ENCODE measurements around the gene RTP5.

The RTP5 gene

DNA sequence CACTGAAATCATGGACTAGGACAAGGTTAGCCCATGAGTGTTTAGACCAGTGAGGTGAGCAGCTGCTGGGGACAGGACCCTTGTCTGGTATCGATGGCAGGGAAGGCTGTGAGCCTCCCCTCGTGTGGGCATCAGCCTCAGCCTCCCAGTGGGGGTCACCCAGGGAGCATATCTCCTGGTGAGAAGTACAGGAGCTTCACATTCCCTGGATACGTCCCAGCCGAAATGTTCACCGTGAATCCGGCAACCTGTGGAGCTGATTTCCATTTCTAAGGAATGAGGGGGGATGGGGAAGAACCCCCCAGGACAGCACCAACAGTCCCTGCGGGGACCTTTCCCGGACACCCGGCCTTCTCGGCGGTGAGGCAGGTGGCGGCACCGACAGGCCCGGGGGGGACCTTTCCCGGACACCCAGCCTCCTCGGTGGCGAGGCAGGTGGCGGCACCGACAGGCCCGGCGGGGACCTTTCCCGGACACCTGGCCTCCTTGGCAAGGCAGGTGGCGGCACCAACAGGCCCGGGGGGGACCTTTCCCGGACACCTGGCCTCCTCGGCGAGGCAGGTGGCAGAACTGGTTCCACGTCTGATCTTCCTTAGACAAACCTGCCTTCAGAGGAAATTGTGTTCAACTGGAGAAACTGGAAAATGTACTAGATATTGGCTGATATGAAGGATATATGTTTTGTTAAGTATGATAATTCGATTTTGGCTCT, 21.2 kb downstream of the RTP5 start:
- no peak for DNase-seq

DNA sequence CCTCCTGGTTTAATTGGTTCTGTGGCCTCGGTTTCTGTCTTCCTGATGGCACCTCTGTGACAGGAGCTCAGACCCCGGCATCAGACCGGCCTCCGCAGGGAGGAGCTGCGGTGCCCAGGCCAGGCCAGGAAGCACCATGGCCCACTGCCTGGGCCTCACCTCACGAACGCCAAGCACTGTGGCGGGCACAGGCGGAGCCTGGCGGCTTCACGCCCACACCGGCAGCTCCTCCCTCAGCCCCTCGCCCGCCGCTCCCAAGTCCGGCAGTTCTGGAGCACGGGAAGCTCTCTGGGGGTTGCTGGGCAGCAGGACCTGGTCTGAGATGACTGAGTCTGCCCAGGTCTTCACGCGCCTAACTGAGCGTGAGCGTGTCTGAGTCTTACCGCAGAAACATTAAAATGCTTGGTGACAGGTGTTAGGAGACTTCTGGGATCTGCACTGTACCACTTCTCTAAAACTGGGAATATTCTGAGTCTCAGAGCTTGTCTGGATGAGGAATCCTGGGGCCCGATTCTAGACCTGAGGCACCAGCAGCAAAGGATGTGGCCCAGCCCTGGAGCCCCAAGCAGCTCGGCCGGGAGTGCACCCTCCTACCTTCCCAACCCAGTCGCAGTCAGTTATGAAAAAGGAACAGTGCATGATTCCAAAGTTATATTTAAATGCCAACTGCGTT, 21.9 kb downstream of the RTP5 start:
- no peak for DNase-seq

GRCh38 chr2:241891988-241892298, 22.4 kb downstream of the RTP5 start:
- DNase-seq = no peak

GRCh38 chr2:241892299-241893137, 23.0 kb downstream of the RTP5 start:
- no peak for DNase-seq

DNA sequence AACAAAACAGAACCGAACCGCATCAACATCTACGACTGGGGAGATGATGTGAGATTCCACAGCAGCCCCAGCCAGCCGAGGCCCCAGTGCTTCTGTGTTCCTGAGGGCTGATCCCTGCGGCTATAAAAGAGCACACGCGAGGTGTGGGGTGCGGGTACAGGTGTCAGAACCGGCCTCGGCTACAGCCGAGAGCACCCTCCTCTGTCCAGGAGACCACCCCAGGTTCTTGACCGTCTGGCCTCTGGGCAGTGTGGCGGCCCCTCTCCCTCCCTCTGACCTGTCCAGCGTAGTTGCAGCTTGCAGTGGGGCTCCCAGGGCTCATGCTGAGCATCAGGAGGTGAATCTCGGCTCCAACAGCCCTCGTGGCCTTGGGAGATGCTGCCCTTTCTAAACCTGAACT, 23.7 kb downstream of the RTP5 start:
- no peak for DNase-seq

DNA sequence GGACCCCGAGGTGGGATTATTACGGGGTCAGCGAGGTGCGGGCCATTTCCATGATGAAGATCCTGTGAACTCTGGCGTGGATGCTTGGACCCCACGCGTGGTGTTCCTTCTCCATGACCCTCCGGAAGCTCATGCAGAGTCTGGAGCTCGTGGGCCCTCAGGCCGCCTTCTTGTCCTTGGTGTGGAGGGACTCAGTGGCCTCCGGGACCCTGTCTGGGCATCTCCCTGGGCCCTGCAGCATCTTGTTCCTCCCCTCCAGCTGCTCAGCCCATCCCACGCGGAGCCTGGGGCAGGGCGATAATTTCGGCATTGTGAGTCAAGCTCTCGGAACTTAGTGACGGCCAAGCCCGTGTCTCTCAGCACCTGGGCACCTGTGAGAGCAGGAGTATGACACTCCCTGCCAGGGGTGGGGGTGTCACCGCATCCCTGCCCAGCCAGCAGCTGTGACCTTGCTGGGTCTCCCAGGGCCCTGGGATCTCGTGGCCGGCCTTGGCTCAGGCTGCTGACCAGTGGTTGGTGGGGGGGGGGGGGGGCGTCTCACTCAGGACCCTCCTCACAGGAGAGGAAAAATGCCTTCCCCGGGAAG, 24.6 kb downstream of the RTP5 start:
- DNase-seq = no peak

DNA sequence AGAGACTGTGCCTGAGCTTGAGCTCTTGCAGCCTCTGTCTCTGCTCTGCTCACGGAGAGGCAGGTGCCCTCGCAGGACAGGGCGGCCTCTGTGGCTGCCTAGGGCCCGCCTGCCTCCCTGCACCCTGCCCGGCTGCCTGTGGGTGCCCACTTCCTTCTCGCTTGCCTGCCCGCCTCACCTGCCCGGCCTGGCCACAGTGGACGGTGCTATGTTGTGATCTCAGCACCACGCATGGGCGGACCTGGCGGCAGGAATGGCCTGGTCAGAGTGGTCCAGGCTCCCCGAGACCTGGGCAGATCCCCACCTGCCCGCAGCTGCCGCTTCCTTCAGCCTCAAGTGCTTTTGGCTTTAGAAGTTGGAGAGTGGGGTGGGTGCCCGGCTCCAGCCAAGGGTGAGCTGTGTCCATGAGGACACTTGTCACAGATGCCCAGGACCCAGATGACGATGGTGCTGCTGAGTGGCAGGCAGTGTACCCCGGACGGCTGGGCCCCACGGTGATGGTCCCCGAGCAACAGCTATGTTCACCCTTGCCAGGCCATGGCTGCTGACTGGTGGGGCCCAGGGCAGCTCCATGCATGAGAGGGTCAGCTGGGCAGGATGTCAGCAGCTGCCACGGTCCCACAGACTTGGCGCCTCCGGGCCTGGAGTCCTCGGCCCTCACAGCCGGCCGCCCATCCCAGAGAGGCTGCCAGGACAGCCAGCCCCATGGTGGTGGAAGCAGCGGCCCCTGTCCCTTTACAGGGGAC, 25.3 kb downstream of the RTP5 start:
- no peak for DNase-seq

DNA sequence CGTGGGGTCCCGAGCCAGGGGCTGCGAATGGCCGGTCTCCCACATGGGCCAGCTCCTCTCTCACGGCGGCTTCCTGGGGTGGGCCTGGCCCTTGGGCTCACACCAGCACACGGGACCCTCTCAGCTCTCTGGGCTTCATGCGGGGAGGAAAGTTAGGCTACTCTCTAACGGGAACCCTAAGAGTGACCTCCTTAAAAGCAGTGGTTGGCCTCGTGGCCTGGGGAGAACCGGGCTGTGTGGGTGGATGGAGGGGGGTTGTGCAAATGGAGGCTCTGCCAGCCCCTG, 25.8 kb downstream of the RTP5 start:
- no peak for DNase-seq

- DNase-seq = no peak
These were observed 26.4 kb downstream of the RTP5 start for GRCh38 chr2:241895712-241896641.

GRCh38 chr2:241896746-241897201, 27.2 kb downstream of the RTP5 start:
- no peak for DNase-seq

DNA sequence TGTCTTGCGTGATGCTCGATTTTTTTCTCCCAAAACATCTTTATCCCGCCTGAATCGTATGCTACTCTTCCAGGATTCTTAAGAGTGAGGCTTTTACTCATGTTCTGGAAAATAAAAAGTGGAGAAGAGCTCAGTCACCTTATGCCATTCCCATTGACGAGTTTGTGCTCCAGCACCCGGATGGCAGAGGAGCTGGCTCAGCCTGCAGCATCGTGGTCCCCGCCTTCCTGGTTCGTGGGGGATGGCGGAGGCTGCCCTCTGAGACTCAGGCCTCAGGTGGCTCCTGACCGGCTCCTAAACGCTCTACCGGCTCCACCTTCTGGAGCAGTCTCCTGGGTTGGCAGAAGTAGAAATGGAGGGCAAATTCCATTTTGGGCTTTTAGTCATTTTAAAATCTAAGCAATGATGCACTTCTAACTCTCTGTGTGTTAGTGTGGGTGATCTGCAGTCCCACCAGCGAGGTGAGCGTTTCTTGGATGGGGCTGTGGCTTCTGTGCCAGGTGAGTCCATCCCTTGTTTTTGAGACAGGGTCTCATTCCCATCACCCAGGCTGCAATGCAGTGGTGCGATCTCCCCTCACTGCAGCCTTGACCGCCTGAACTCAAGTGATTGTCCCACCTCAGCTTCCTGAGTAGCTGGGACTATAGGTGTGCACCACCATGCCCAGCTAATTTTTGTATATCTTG, 27.8 kb downstream of the RTP5 start:
- DNase-seq = no peak

- no peak for DNase-seq
These were observed 29.1 kb downstream of the RTP5 start for GRCh38 chr2:241898463-241899270.

DNA sequence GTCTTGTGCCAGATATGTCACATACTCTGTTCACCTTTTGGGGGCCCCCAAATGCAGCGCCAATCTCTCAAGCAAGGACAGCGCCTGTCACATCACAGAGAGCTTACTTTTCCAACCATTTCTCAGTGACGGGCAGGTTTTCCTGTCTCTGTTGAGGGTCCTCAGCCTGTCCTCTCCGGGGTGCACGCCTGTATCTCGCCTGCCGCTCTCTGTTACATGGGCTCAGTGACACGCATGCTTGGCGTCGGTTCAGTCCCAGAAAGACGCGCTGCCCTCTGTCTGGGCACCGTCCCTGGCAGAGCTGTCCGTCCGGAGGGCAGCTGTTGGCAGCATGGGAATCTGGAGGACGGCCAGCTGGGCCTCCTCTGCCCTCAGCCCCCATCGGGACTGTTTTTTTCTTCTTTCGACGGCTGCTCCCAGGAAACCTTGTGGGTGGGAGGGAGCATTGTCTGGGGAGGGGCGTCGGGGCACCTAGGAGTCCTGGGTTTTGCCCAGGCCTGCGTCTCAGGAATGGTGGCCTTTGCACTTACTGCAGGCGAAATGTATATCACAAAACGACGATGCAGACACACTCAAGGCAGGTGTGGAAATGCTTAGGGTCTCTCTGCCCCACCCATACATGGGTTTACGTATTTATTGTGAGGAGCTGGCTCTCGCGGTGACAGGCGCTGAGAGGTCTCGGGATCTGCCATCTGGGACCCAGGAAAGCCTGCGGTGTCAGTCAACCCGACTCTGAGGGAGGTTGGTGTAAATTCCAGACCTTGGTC, 30.9 kb downstream of the RTP5 start:
- no peak for DNase-seq

DNA sequence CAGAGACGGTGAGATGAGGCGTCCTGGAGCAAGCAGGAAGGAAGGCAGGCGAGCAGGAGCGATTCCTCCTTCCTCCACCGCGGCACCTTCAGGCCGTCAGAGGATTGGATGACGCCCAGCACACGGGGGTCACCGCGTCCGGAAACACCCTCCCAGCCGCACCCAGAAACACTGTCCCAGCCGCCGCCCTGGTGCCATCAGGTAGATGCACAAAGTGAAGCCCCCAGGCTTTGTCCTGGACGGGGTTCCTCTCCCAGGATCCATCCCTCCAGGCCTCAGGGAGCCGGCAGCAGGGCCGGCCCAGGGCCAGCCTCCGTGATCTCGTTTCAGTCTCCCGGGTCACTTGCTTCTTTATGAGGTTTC, 31.5 kb downstream of the RTP5 start:
- no peak for DNase-seq

DNA sequence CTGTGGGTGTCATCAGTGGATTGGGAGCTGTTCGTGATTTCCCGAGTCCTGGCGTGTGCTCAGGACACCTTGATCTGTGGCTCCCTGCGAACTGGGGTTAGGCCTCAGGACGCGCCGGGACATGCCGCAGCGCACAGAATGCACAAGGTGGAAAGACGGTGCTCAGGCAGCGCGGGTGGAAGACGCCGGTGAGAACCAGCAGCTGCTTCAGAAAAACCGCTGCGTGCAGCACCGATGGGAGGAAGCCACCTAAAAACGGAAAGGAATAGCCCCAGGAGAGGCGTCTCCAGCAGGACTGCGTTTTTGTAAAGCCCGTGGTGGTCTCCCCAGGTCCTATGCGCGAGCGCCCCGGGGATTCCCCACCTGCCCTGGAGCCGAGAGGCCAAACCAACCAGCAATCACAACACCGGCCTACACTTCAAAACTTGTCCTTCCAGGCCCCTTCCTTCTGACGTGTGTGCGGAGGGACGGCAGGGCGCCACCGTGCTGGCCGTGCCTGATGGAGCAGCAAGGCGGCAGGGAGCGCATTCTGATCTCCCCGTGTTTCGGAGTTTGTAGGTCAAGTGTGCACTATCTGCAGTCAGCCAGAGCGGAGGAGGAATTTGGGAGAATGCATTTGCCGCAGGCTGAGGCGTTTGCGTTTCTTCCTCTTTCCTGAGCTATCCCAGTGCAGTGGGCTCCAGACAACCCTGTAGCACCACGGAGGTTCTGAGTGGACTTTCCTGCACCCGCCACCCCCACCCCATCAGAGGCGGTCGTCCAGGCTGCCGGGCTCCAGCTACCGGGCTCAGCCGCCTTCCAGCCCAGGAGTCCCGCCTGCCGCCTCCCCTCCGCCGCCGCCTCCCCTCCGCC, 32.2 kb downstream of the RTP5 start:
- no peak for DNase-seq

- DNase-seq = no peak
These were observed 32.9 kb downstream of the RTP5 start for GRCh38 chr2:241902357-241902991.

GRCh38 chr2:241903121-241904010, 33.8 kb downstream of the RTP5 start:
- no peak for DNase-seq
